HepG2 (cell line): ENCODE results near the gene SLC25A33. TPM values are rescaled to one million over a fixed set of nuclear protein-coding genes. Genes with fewer than 3 reads are reported as not detected.

Experiments
- ATAC-seq: fragments of 200-7000 bp; cut with Tn5 transposase; 3 replicates; pipeline ENCODE4 v1.9.1; 2020; ENCODE audit warnings: mild to moderate bottlenecking, moderate library complexity
- BruUV-seq: library from RNA; stranded (reverse); fragments of 400-500 nt; replicated peaks from 2 replicates; lab custom pipeline; 2021; lab: Mats Ljungman, UMichigan
- CTCF ChIA-PET: fragments of 300-600 bp; formaldehyde crosslinking; extraction: SDS; loops from one replicate; lab custom pipeline; 2021; ENCODE audit warnings: low total read pairs, inconsistent platforms, low intra/inter-chr PET ratio; lab: Yijun Ruan, JAX
- POLR2A ChIA-PET: fragments of 350-600 bp; sonication (Branson Sonifier 250); formaldehyde crosslinking; loops from one replicate; lab custom pipeline; 2020; ENCODE audit warnings: antibody characterized with exemption, inconsistent platforms; lab: Yijun Ruan, JAX
- DNase-seq: peaks from one replicate; pipeline ENCODE4 v3.0.0-alpha.2; 2015; ENCODE audit warnings: low spot score
- FAIRE-seq: peaks from 3 replicates; lab custom pipeline; 2011; peaks lifted over from hg19 to GRCh38; lab: Jason Lieb, UNC
- H2AFZ ChIP-seq: one replicate; pipeline ENCODE4 v1.6.1; 2011; ENCODE audit warnings: low read length, inconsistent platforms
- H3K27ac ChIP-seq: fragments of 300-600 bp; 3 replicates; pipeline ENCODE4 v1.8.0; 2011; ENCODE audit warnings: mixed run types, mild to moderate bottlenecking, mixed read lengths, low read length, inconsistent platforms; ENCODE audit not compliant: insufficient read depth; ENCODE audit errors: extremely low read length
- H3K27me3 ChIP-seq, 2 experiments: fragments of 200-600 bp in 1 of 2; 2 replicates in 1 of 2; 3 replicates in 1 of 2; pipeline versions ENCODE4 v1.6.0 to v1.8.0; 2011; ENCODE audit warnings: low read length in 2 of 2, mild to moderate bottlenecking in 2 of 2, moderate library complexity in 2 of 2, inconsistent platforms in 1 of 2; ENCODE audit not compliant: insufficient read depth in 2 of 2, control insufficient read depth in 1 of 2
- H3K36me3 ChIP-seq, 2 experiments: fragments of 200-600 bp in 1 of 2; replicated peaks in 1 of 2; 2 replicates in 1 of 2; 3 replicates in 1 of 2; pipeline versions ENCODE4 v1.5.1 to v1.8.0; 2011; ENCODE audit warnings: low read length in 2 of 2, inconsistent platforms in 1 of 2; ENCODE audit not compliant: insufficient read depth in 2 of 2, control insufficient read depth in 1 of 2
- H3K4me1 ChIP-seq: 2 replicates; pipeline ENCODE4 v1.5.1; 2012; ENCODE audit warnings: low read length, inconsistent platforms; ENCODE audit not compliant: insufficient read depth
- H3K4me2 ChIP-seq: 2 replicates; pipeline ENCODE4 v1.6.0; 2011; ENCODE audit warnings: low read depth, low read length, inconsistent platforms
- H3K4me3 ChIP-seq, 3 experiments: fragments of 200-600 bp in 1 of 3; sonication (generic), shearing (Covaris generic) in 1 of 3; replicated peaks in 1 of 3; 2 replicates each; pipeline ENCODE4 v1.5.1; 2011 to 2016; ENCODE audit warnings: low read length in 3 of 3, inconsistent platforms in 2 of 3, low read depth in 2 of 3, mild to moderate bottlenecking in 2 of 3, control low read depth in 1 of 3, mixed read lengths in 1 of 3; ENCODE audit not compliant: insufficient read depth in 1 of 3
- H3K79me2 ChIP-seq: one replicate; pipeline ENCODE4 v1.6.1; 2011; ENCODE audit warnings: low read length, inconsistent platforms; ENCODE audit not compliant: insufficient read depth
- H3K9ac ChIP-seq: 2 replicates; pipeline ENCODE4 v1.6.0; 2011; ENCODE audit warnings: mild to moderate bottlenecking, low read depth, low read length, inconsistent platforms; ENCODE audit not compliant: insufficient read depth
- H3K9me3 ChIP-seq: 2 replicates; pipeline ENCODE4 v1.5.1; 2012; ENCODE audit warnings: mild to moderate bottlenecking, low read length
- H4K20me1 ChIP-seq: 2 replicates; pipeline ENCODE4 v1.6.0; 2011; ENCODE audit warnings: inconsistent platforms, mild to moderate bottlenecking, low read length, moderate library complexity; ENCODE audit not compliant: insufficient read depth
- DMTF1 ChIP-seq: sonication (generic); formaldehyde crosslinking; IDR thresholded peaks from 2 replicates; pipeline ENCODE4 v1.4.0; 2020; ENCODE audit warnings: mild to moderate bottlenecking, missing genetic modification reagents
- EZH2 ChIP-seq: conservative IDR thresholded peaks from 2 replicates; pipeline ENCODE4 v1.6.1; 2012; ENCODE audit warnings: mild to moderate bottlenecking, low read depth, low read length, moderate library complexity
- MAFF ChIP-seq: IDR thresholded peaks from 2 replicates; pipeline ENCODE4 v1.6.1; 2011; ENCODE audit warnings: low read depth, low read length, improper control_type of control experiment
- MLXIP ChIP-seq: sonication (generic); formaldehyde crosslinking; IDR thresholded peaks from 2 replicates; pipeline ENCODE4 v1.9.0; 2021; ENCODE audit warnings: missing genetic modification reagents, borderline replicate concordance
- REL ChIP-seq: sonication (generic); formaldehyde crosslinking; conservative IDR thresholded peaks from 2 replicates; pipeline ENCODE4 v1.8.0; 2022; ENCODE audit warnings: mild to moderate bottlenecking, missing genetic modification reagents, moderate library complexity
- RELA ChIP-seq: sonication (generic); formaldehyde crosslinking; IDR thresholded peaks from 2 replicates; pipeline ENCODE4 v1.4.0; 2020; ENCODE audit warnings: missing genetic modification reagents
- ZNF20 ChIP-seq: sonication (generic); formaldehyde crosslinking; IDR thresholded peaks from 2 replicates; pipeline ENCODE4 v1.4.0; 2020; ENCODE audit warnings: mild to moderate bottlenecking, moderate library complexity, missing genetic modification reagents
- ZNF709 ChIP-seq: sonication (generic); formaldehyde crosslinking; IDR thresholded peaks from 2 replicates; pipeline ENCODE4 v1.5.0; 2020; ENCODE audit warnings: mild to moderate bottlenecking, missing genetic modification reagents
- WGBS: methylation state at CpG from one replicate; pipeline ENCODE4 v1.1.6; 2017; ENCODE audit warnings: low lambda C conversion rate; 5-methylcytosine and 5-hydroxymethylcytosine counted together
- in situ Hi-C: cut with HindIII; loops from 2 replicates; pipeline ENCODE4 v1.10.0; 2017; ENCODE audit warnings: low pct_unique_long_range_greater_than_20kb; ENCODE audit not compliant: extremely low pct_ligation_motif_present
- intact Hi-C: fragments of 100-400 bp; cut with micrococcal nuclease; formaldehyde crosslinking; loops from one replicate; pipeline ENCODE4 v1.10.0; 2022; ENCODE audit not compliant: unreplicated experiment
- polyA plus RNA-seq, 8 experiments: library from polyadenylated mRNA; depleted of rRNA in 3 of 8; stranded (reverse) in 7 of 8; unstranded in 1 of 8; fragments of >200 nt; fragmentation: Illumina TruSeq in 4 of 8; extraction: Trizol in 4 of 8; gene quantifications; 2 replicates each; pipeline versions ENCODE4 v1.2.1 to v1.2.3, GENCODE V29; 2011 to 2016; ENCODE audit warnings: low read depth in 4 of 8, missing spikeins in 1 of 8, mixed read lengths in 1 of 8; ENCODE audit not compliant: insufficient read depth in 1 of 8
- total RNA-seq, 5 experiments: library from RNA; depleted of rRNA; stranded (reverse); fragments of >200 nt; fragmentation: Illumina TruSeq; extraction: Trizol; gene quantifications; 2 replicates each; pipeline ENCODE4 v1.2.3, GENCODE V29; 2016; ENCODE audit warnings: low read depth in 1 of 5
- TF ChIP-seq, protein P1 (sequence below): sonication (generic); formaldehyde crosslinking; IDR thresholded peaks from 2 replicates; pipeline ENCODE4 v1.8.1; 2023; ENCODE audit warnings: mild to moderate bottlenecking, moderate library complexity, missing genetic modification reagents
- TF ChIP-seq, protein P2 (sequence below): sonication (generic); formaldehyde crosslinking; IDR thresholded peaks from 2 replicates; pipeline ENCODE4 v1.4.0; 2020; ENCODE audit warnings: mild to moderate bottlenecking, missing genetic modification reagents, borderline replicate concordance

The SLC25A33 gene
- total and polyA plus RNA-seq, 2 of the 13 experiments (the other 11 are each of a cell fraction or from before 2014, with no cell fraction given), result 15.4 to 50.3 TPM

DNA sequence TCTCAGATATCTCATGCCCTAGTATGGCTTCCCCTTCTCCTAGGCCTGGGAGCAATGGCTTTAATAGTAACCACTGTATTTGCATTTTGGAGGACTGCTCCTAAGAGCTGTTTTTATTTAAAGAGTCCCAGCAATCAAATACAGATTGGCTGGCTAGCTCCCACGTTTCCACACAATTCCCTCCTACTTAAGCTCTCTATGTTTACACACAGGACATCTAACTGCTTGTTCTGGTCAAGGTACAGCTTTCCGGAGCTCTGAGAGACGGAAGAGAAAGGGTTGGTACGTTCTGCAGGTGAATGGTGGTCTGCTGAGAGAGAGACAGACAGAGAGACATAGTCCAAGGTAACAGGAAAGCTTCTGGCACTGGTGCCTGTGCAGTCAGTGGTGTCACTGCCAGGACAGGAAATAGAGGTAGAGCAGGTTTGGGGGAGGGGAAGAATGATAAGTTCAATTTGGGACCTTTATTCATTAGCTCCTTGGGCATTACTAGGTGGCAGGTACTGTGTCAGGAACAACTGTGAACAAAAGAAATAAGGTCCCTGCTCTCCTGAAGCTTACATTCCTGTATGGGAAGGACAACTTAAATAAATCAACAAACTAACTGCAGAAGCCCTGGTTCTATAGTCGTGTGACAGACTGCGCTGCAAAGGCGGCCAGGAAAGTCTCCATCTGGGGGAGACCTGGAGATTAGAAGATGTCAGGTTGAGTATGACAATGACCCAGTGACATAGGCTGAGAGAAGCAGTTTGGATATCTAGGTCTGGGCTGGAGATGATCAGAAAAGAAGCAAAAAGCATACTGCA, 1.2 kb upstream of the SLC25A33 start:
- H4K20me1 ChIP-seq, result no peaks in the 10 kb centered on the region
- CTCF ChIA-PET, result no interaction called here
- peak overlapping the region; percentile 36 for H2AFZ ChIP-seq
- H3K27ac ChIP-seq, result peak overlapping the region; percentile 86
- no peaks in the 10 kb centered on the region for H3K27me3 ChIP-seq
- peak overlapping the region; percentile 58 for H3K9ac ChIP-seq
- peak; percentile 97 for DNase-seq
- intact Hi-C loops (loop anchor here (5.0 kb wide), 1 partner anchor 36 kb away; no protein-coding TSS in a partner anchor), in situ Hi-C loops (no loop called here)
- POLR2A ChIA-PET, result interaction anchor here (0.8 to 5.4 kb wide), 21 partner anchors 9 to 409 kb away, joined by 3 to 82 read pairs (median 4); partner anchors contain the start of genes GPR157 and TMEM201
- no peaks in the 10 kb centered on the region; the same call in 1 of the 2 replicates for H3K9me3 ChIP-seq
- H3K4me2 ChIP-seq, result peak overlapping the region; percentile 81
- no peaks in the 10 kb centered on the region for H3K36me3 ChIP-seq
- H3K79me2 ChIP-seq, result peaks cover 32% of the 10 kb centered on the region
- peak overlapping the region; percentile 16 to 55 (median 27) for H3K4me3 ChIP-seq
- H3K4me1 ChIP-seq, result peaks cover 55% of the 10 kb centered on the region
- no TSS peak for BruUV-seq
- FAIRE-seq, result peak; percentile 99
- peak; percentile 81 for ATAC-seq
- 17% methylated on average over 7 of the region's 7 CpGs for WGBS
- TF ChIP-seq RELA (CRISPR knock-in tag) (no peak; the same call in 1 of the 2 replicates), ZNF709 (no peak), MLXIP (CRISPR knock-in tag) (no peak), DMTF1 (no peak), ZNF20 (CRISPR knock-in tag) (no peak), EZH2 (no peak), MAFF (no peak), REL (CRISPR knock-in tag) (0 out of 2 replicates have a peak, but pooled peaks have one; percentile 62)
- TF ChIP-seq, protein P1, sequence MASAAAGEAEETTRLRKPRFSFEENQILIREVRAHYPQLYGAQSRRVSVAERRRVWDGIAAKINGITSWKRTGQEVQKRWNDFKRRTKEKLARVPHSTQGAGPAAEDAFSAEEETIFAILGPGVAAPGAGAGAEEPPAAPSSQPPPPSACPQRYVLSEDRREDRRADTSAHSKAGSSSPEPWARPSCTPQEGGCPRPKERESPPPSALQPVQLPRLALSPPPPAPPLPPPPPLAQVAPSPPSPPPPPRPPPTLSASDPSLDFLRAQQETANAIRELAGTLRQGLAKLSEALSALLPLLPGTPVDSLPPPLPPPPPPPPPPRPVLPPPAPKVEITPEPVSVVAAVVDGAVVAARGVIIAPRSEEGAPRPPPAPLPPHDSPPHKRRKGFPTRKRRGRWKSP (CRISPR knock-in tag), result 0 out of 2 replicates have a peak, but pooled peaks have one; percentile 43
- TF ChIP-seq, protein P2, sequence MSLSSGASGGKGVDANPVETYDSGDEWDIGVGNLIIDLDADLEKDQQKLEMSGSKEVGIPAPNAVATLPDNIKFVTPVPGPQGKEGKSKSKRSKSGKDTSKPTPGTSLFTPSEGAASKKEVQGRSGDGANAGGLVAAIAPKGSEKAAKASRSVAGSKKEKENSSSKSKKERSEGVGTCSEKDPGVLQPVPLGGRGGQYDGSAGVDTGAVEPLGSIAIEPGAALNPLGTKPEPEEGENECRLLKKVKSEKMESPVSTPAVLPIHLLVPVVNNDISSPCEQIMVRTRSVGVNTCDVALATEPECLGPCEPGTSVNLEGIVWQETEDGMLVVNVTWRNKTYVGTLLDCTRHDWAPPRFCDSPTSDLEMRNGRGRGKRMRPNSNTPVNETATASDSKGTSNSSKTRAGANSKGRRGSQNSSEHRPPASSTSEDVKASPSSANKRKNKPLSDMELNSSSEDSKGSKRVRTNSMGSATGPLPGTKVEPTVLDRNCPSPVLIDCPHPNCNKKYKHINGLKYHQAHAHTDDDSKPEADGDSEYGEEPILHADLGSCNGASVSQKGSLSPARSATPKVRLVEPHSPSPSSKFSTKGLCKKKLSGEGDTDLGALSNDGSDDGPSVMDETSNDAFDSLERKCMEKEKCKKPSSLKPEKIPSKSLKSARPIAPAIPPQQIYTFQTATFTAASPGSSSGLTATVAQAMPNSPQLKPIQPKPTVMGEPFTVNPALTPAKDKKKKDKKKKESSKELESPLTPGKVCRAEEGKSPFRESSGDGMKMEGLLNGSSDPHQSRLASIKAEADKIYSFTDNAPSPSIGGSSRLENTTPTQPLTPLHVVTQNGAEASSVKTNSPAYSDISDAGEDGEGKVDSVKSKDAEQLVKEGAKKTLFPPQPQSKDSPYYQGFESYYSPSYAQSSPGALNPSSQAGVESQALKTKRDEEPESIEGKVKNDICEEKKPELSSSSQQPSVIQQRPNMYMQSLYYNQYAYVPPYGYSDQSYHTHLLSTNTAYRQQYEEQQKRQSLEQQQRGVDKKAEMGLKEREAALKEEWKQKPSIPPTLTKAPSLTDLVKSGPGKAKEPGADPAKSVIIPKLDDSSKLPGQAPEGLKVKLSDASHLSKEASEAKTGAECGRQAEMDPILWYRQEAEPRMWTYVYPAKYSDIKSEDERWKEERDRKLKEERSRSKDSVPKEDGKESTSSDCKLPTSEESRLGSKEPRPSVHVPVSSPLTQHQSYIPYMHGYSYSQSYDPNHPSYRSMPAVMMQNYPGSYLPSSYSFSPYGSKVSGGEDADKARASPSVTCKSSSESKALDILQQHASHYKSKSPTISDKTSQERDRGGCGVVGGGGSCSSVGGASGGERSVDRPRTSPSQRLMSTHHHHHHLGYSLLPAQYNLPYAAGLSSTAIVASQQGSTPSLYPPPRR (CRISPR knock-in tag), result peak; percentile 96
